ENCODE measurements around the gene TYROBP. TPM values are rescaled to one million over a fixed set of nuclear protein-coding genes. Genes with fewer than 3 reads are reported as not detected.
A peak's percentile ranks its signal among the peaks of the same experiment; 100 is the strongest.

Gene TYROBP
- total RNA-seq, 4 donors from 2014 or later: 3.0 to 116 (median 45.3) TPM

DNA sequence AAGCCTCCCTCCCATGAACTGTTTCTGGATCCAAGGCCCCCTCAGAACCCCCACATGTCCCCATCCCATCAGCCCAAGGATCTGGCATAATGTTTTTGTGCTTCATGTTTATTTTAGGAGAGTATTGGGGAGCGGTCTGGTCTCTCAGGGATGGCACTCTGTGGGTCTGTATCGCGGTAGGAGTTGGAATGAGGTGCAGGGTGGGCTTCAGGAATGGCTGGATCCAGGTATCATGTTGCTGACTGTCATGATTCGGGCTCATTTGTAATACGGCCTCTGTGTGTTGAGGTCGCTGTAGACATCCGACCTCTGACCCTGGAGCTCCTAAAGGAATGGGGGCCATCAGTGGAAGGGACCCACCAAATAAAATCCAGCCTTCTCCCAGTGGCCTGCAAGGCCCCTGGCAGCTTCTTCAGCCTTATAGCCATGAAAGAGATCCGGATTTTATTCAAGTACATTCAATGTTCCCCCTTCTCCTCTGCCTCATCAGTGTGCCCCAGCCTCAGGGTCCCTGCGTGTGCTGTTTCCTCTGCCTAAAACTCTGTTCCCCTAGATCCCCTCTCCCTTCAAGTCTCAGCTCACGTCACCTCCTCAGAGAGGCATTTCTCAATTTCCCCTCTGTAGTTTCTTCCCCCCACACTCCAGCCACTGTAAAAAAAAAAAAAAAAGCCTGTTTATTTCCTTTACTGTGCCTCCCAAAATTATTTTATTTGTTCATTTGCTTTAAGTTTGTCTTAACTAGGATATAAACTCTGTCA is 3.6 kb downstream of the TYROBP start:
- Histone ChIP-seq H3K4me3 (no peak overlapping the region), H3K27me3 (no peaks in the 10 kb centered on the region), H3K4me1 (peaks cover 0 to 44% (median 15%) of the 10 kb centered on the region in 3 donors), H3K36me3 (no peaks in the 10 kb centered on the region), H3K27ac (peak overlapping the region in 3 of 4 donors; percentile 90 to 97 (median 93)), H3K9me3 (no peaks in the 10 kb centered on the region)
- no peak for TF ChIP-seq POLR2AphosphoS5 (IDR thresholded peaks at IDR 0.05)
- no peak for ATAC-seq
- 83 to 89% methylated on average over 3 to 7 of the region's 10 CpGs for WGBS, 2 donors (ENCODE audit: low coverage in 1 of 2)

DNA sequence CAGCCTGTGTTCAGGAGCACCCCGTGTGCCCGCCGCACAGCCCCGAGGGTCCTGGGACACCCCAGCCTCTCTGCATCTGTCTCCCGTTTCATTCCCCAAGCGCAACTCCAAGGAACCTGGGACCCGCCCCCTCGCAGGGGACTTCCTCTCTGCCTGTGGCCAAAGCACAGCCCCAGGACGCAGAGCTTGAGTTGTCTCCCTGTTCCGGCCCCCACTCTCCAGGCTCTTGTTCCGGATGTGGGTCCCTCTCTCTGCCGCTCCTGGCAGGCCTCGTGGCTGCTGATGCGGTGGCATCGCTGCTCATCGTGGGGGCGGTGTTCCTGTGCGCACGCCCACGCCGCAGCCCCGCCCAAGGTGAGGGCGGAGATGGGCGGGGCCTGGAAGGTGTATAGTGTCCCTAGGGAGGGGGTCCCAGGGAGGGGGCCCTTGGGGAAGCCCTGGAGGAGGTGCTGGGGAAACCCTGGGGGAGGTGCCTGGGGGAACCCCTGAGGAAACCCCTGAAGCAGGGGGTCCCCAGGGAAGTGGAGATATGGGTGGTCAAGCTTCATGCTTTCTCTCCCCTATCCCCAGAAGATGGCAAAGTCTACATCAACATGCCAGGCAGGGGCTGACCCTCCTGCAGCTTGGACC is 4.4 kb downstream of the TYROBP start:
- peak; percentile 26 for ATAC-seq
- Histone ChIP-seq H3K4me1 (peaks cover 0 to 45% (median 15%) of the 10 kb centered on the region in 3 donors), H3K4me3 (peak overlapping the region in 1 of 2 donors; percentile 20), H3K36me3 (no peaks in the 10 kb centered on the region), H3K9me3 (no peaks in the 10 kb centered on the region), H3K27ac (peak overlapping the region in 3 of 4 donors; percentile 90 to 97 (median 93)), H3K27me3 (no peaks in the 10 kb centered on the region)
- WGBS, 2 donors (ENCODE audit: low coverage in 1 of 2): 20 to 26% methylated on average over 1 to 7 of the region's 24 CpGs
- TF ChIP-seq, protein P1, sequence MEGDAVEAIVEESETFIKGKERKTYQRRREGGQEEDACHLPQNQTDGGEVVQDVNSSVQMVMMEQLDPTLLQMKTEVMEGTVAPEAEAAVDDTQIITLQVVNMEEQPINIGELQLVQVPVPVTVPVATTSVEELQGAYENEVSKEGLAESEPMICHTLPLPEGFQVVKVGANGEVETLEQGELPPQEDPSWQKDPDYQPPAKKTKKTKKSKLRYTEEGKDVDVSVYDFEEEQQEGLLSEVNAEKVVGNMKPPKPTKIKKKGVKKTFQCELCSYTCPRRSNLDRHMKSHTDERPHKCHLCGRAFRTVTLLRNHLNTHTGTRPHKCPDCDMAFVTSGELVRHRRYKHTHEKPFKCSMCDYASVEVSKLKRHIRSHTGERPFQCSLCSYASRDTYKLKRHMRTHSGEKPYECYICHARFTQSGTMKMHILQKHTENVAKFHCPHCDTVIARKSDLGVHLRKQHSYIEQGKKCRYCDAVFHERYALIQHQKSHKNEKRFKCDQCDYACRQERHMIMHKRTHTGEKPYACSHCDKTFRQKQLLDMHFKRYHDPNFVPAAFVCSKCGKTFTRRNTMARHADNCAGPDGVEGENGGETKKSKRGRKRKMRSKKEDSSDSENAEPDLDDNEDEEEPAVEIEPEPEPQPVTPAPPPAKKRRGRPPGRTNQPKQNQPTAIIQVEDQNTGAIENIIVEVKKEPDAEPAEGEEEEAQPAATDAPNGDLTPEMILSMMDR (IDR thresholded peaks at IDR 0.05): no peak
- TF ChIP-seq POLR2AphosphoS5 (IDR thresholded peaks at IDR 0.05) (no peak), EP300 (IDR thresholded peaks at IDR 0.05) (no peak), POLR2A (IDR thresholded peaks at IDR 0.05) (peak in 1 of 2 donors; percentile 14)

DNA sequence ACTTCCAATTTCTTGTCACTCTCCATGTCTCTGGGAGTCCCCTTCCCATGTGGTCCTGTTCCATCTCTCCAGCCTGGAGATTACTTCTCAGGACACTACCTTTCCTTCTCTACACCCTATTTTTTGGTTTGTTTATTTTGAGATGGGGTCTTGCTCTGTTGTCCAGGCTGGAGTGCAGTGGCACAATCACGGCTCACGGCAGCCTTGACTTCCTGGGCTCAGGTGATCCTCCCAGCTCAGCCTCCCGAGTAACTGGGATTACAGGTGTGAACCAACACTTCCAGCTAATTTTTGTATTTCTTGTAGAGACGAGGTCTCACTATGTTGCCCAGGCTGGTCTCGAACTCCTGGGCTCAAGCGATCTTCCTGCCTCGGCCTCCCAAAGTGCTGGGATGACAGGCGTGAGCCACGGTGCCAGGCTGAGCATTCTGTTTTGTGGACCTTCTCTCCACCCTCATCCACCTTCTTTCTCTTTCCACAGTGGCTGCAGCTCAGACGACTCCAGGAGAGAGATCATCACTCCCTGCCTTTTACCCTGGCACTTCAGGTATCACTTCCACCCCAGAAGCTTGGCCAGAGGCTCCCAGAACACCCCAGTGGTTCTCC is 5.1 kb downstream of the TYROBP start:
- TF ChIP-seq POLR2A (IDR thresholded peaks at IDR 0.05): no peak
- TF ChIP-seq EP300 (IDR thresholded peaks at IDR 0.05): no peak
- TF ChIP-seq, protein P1 (IDR thresholded peaks at IDR 0.05): no peak
- TF ChIP-seq POLR2AphosphoS5 (IDR thresholded peaks at IDR 0.05): no peak
- Histone ChIP-seq H3K27ac (peak overlapping the region in 3 of 4 donors; percentile 90 to 97 (median 93)), H3K4me1 (peaks cover 0 to 52% (median 20%) of the 10 kb centered on the region in 3 donors), H3K4me3 (peak overlapping the region in 1 of 2 donors; percentile 20), H3K9me3 (no peaks in the 10 kb centered on the region), H3K36me3 (no peaks in the 10 kb centered on the region), H3K27me3 (no peaks in the 10 kb centered on the region)
- WGBS, 2 donors (ENCODE audit: low coverage in 1 of 2): 72% methylated on average over 4 of the region's 10 CpGs; no CpG with 5 or more reads in 1 of the 2 donors
- no peak for ATAC-seq

DNA sequence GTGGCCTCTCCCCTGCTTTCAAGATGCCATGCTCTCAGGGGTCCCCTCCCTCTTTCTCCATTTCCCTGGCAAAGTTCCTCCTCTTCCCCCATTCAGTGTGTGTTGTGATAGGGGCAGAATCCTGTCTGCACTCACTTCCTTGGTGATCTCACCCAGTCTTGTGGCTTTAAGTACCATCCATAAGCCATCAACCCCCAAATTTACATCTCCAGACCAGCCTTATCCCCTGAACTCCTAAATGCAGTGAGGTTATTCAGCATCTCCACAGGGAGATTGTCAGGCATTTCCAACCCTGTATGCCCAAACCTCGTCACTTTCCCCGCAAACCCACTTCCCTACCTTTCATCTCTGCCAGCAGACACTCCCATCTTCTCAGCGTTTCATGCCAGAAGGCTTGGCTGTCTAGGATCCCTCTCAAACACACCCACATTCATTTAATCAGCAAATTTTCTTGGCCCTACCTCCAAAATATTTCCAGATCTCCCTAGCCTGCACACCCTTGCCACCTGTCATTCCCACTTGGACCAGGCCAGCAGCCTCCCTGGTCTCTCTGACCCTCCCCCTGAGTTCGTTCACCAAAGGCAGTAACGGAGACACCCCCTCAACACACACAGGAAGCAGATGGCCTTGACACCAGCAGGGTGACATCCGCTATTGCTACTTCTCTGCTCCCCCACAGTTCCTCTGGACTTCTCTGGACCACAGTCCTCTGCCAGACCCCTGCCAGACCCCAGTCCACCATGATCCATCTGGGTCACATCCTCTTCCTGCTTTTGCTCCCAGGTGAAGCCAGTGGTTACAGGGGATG is 6.0 kb downstream of the TYROBP start, which contains the start of gene HCST:
Gene HCST, plus strand, starts transcription at position 676 of the 808 bp plus-strand sequence. Its CDS starts 65 bp downstream, at position 741.
- peak within 1 kb of the TSS in 3 of 4 donors; percentile 90 to 97 (median 93) for H3K27ac ChIP-seq
- no peaks in the 10 kb centered on the region for H3K27me3 ChIP-seq
- no peak for ATAC-seq
- peaks cover 0 to 55% (median 25%) of the 10 kb centered on the region in 3 donors for H3K4me1 ChIP-seq
- peak within 1 kb of the TSS in 1 of 2 donors; percentile 20 for H3K4me3 ChIP-seq
- no peaks in the 10 kb centered on the region for H3K9me3 ChIP-seq
- TF ChIP-seq EP300 (IDR thresholded peaks at IDR 0.05): no peak
- TF ChIP-seq, protein P1 (IDR thresholded peaks at IDR 0.05): no peak
- TF ChIP-seq POLR2AphosphoS5 (IDR thresholded peaks at IDR 0.05): no peak
- no peak for TF ChIP-seq POLR2A (IDR thresholded peaks at IDR 0.05)
- peaks cover 0 to 7% of the 10 kb centered on the region in 2 donors for H3K36me3 ChIP-seq
- WGBS, 2 donors (ENCODE audit: low coverage in 1 of 2): 34 to 40% methylated on average over 3 to 6 of the region's 6 CpGs
